ENCODE results near the gene KRT72.

The KRT72 gene

GRCh38 chr12:52575948-52576347 is 25.3 kb downstream of the KRT72 start:
- DNase-seq: no peak

- DNase-seq: no peak
These were observed 26.0 kb downstream of the KRT72 start for GRCh38 chr12:52575256-52575655.

DNA sequence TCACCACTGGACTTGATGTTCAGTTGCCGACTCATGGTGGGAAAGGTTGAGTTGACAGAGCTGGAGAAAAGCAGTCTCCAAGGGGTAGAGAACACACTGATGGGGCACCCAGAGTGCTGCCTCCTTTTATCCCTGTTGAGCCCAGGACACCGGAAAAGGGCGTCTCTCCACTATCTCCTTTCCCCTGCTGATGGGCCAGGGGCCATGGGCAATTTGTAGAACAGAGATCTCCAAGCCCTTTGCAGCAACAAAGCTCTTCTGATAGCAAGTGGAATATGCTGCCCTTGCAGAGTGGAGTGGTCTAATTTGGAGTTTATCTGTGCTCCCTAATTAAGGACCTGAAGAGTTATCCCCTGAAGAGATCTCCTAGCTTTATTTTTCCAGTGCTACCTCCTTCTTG is 27.5 kb downstream of the KRT72 start, which contains the start of gene KRT74:
Gene KRT74 (minus strand): TSS at position 101 of the 400 bp plus-strand sequence. CDS start 66 bp downstream, at position 35.
- DNase-seq: no peak

GRCh38 chr12:52573306-52573705 is 28.0 kb downstream of the KRT72 start:
- no peak for DNase-seq

- no peak for DNase-seq
These were observed 30.8 kb downstream of the KRT72 start for GRCh38 chr12:52570511-52570910.

GRCh38 chr12:52568111-52568510 is 33.2 kb downstream of the KRT72 start:
- DNase-seq: no peak

DNA sequence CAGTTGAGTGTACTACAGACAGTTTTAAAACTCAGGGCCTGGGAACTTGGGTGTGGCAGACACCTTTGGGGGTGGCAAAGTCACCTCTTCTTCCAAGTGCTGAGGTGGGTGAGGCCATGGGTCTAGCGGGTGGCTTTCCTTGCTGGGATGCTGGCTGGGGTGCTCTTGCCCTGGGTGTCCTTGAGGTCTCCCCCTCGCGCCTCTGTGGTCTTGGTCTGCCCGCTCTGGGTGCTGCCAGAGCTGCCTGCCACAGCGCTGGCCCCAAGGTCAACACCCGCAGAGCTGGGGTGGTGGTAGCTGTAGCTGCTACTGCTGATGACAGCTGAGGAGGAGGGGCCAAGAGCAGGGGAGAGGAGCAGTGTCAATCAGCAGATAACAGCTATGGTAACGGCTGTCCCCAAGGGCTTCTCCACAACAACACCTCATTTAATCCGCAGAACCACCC is 34.4 kb downstream of the KRT72 start:
- DNase-seq: no peak

- DNase-seq: no peak
These were observed 36.7 kb downstream of the KRT72 start for GRCh38 chr12:52564582-52564981.

GRCh38 chr12:52561880-52562449 is 39.3 kb downstream of the KRT72 start:
- no peak for DNase-seq

DNA sequence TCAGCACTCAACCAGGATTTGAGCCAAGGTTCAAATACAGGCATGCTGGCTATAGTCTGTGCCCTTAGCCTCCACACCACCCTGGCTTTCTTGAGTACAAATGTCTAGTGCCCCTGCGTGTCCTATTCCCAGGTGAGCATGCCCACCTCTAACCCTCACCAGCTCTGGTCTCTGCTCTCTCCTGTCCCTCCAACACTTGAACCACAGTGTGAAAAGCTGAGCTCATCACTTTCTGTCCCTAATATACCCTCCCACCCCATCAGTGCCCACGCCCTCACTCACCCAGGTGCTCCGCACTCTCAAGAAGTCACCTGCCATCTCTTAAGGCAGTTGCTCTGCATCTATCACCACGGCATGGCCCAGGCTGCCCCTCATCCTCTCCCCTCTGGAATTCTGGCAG is 41.3 kb downstream of the KRT72 start:
- no peak for DNase-seq

DNA sequence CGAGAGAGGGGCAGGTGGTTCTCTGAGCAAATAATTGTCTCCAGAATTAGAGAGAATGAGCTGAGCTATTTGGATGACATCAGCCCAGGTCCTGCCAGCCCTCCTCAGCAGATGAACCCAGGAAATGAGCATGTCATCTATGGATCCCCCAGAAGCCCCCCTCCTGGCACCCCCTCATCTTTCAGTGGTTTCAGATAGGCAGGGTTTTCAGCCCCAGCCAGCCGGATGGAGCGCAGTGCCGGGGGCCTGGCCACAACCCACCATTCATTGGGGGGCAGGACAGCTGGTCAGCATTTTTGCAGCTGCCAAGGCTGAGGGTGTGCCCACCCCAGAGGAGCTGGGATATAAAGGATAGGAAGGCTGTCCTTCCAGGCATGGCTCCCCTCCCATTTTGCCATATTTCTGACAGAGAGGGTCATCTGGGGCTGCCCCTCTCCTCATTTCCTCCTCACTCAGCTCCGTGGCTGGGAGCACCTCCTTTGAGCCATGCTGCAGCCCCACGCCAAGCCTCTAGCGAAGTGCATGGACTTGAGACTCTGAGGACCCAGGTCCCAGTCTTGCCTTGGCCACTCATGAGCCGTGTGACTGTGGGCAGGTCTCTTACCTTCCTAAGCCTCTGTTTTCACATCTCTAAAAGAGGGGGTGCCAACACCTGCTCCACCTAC is 42.4 kb downstream of the KRT72 start:
- DNase-seq: no peak

DNA sequence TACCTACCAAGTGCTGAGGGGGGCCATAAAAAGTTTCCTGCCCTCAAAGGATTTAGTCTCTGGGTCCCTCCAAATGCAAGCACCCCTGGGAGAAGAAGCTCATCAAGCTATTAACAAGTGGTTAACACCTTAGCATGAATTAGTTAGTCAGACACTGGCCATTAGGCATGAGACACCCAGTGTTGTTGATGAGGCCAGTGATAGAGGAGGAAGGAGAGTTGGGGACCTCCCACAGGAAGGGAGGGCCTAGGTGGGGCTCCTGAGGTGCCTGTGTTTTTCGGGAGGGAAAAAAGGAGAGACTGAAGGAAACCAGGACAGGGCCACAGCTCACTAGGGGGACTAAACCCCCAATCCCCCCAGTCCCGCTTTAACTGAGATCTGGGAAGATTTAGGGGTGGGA is 43.8 kb downstream of the KRT72 start:
- DNase-seq: no peak

DNA sequence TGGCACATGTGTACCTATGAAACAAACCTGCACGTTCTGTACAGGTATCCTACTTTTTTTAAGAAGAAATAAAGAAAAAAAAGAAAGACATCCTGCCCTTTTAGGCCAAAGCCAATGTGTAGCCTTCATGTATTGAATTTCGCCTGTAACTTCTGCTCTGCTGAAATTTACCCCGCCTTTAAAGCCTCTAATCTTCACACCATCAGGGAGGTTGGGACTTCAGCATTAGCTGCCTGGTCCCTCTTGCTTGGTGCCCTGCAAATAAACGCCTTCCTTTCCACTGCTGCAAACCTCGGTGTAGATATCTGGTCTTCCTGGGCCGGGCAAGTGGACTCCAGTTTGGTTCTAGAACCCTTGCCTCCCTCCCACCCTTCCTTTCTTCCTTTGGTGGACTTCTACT is 45.7 kb downstream of the KRT72 start:
- DNase-seq: no peak

GRCh38 chr12:52552681-52553195 is 48.5 kb downstream of the KRT72 start, which contains the start of gene KRT71:
Gene KRT71, minus strand, starts transcription at chr12:52553145. Its CDS starts 68 bp downstream, at chr12:52553077.
- DNase-seq: no peak

DNA sequence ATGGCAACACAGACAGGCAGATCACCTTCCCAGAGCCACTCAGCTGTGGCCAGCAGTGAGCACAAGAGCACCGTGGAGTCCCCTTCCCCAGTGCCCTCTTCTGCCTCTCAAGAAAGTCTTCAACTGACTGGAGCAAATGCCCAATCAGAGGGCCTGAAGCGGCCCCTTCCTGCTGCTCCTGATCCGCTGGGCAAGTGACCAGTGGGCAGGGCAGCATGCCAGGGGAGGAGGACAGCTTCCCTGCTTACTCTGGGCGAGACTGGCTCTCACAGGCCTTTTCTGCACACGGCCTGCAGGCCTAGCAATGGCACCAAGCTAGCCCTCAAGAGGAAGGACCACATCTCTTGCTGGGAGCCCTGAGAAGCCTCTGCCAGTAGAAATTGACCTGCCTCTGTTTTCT is 49.2 kb downstream of the KRT72 start:
- no peak for DNase-seq

- no peak for DNase-seq
These were observed 49.9 kb downstream of the KRT72 start for GRCh38 chr12:52551216-52551865.

GRCh38 chr12:52546126-52546525 is 55.1 kb downstream of the KRT72 start:
- DNase-seq: no peak

- DNase-seq: no peak
These were observed 57.0 kb downstream of the KRT72 start for GRCh38 chr12:52543985-52544883.

- DNase-seq: no peak
These were observed 58.4 kb downstream of the KRT72 start for GRCh38 chr12:52542785-52543318.

GRCh38 chr12:52542157-52542556 is 59.1 kb downstream of the KRT72 start:
- no peak for DNase-seq

GRCh38 chr12:52541709-52542108 is 59.6 kb downstream of the KRT72 start:
- DNase-seq: no peak

DNA sequence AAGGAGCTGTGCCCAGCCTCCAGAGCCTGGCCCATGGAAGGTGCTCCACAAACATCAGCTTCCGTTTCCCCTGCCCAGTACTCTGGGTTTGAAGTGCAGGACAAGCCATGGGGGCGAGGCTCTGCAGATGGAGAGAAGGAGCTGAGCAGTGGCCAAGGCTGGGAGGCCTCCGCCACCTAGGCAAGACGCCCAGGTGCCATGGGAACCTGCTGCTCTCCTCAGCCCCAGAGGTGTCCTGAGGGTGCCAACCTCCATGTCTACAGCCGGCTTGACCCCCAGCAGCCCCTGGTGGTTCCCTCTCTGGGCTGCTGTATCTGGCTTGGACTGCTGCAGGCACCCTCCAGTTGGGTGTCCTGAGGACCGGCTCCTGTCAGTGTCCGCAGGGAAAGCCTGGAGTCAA is 60.7 kb downstream of the KRT72 start:
- no peak for DNase-seq

DNA sequence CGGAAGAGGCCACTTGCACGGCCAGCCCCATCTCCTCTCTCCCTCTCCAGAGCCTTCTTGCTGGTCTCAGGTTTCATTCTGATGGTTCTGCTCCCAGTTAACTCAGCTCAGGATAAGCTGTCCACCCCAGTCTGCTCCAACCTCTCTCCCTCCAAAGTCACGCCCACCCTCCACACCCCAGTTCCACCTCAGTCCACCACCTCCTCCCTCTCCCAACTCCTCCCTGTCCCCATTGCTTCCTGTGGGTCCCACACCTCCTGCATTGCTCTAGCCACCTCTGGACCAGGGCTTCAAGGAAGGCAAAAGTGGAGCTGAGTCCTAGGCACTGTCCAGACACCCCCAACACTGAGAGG is 61.5 kb downstream of the KRT72 start:
- no peak for DNase-seq

Measured in activated CD4-positive, alpha-beta T cell treated with anti-CD3 and anti-CD28 coated beads, Interleukin-2, Interleukin-6, amounts not matched to agents 100 ng/mL and 50 ng/mL, durations not matched to agents 16 hours and 8 hours (primary cell).